HPDE6-E6E7 (cell line): ENCODE measurements around the gene SCRN1.
"Not testable (repeated sequence)": the region's sequence is repeated elsewhere in the genome, so short reads cannot be mapped to it uniquely, and the experiment has no call there.

Experiments
- DNase-seq: peaks from one replicate; pipeline ENCODE4 v3.0.0; 2011; ENCODE audit warnings: missing footprints; ENCODE audit errors: extremely low spot score

The SCRN1 gene

GRCh38 chr7:29890786-29891185 is 98.8 kb downstream of the SCRN1 start:
- DNase-seq: not testable (repeated sequence)

GRCh38 chr7:29890251-29890650 is 99.3 kb downstream of the SCRN1 start:
- DNase-seq: no peak

- no peak for DNase-seq
Observed at GRCh38 chr7:29889288-29889687, 100.3 kb downstream of the SCRN1 start.

GRCh38 chr7:29888006-29888405 is 101.6 kb downstream of the SCRN1 start:
- no peak for DNase-seq

GRCh38 chr7:29886827-29887226 is 102.8 kb downstream of the SCRN1 start:
- DNase-seq: no peak

GRCh38 chr7:29885626-29886025 is 104.0 kb downstream of the SCRN1 start:
- DNase-seq: no peak

GRCh38 chr7:29884399-29885272 is 105.0 kb downstream of the SCRN1 start:
- peak; percentile 74 for DNase-seq

GRCh38 chr7:29883462-29884398 is 105.9 kb downstream of the SCRN1 start:
- DNase-seq: peak; percentile 47

- DNase-seq: no peak
Observed at GRCh38 chr7:29882481-29882880, 107.1 kb downstream of the SCRN1 start.

GRCh38 chr7:29881724-29882123 is 107.9 kb downstream of the SCRN1 start:
- no peak for DNase-seq

GRCh38 chr7:29879609-29880008 is 110.0 kb downstream of the SCRN1 start:
- no peak for DNase-seq

- peak; percentile 37 for DNase-seq
Observed at GRCh38 chr7:29878081-29878688, 111.4 kb downstream of the SCRN1 start.

GRCh38 chr7:29877196-29877595 is 112.4 kb downstream of the SCRN1 start:
- DNase-seq: no peak

- no peak for DNase-seq
Observed at GRCh38 chr7:29875741-29876140, 113.9 kb downstream of the SCRN1 start.

- no peak for DNase-seq
Observed at GRCh38 chr7:29873644-29874294, 115.8 kb downstream of the SCRN1 start.

GRCh38 chr7:29871787-29872398 is 117.7 kb downstream of the SCRN1 start:
- DNase-seq: no peak
